ENCODE results near the gene TRAPPC1. TPM values are rescaled to one million over a fixed set of nuclear protein-coding genes. Genes with fewer than 3 reads are reported as not detected.

TRAPPC1 gene
- total RNA-seq, 1 experiment from 2014 or later, result 132 TPM

GRCh38 chr17:7897773-7898172 is 34.0 kb downstream of the TRAPPC1 start:
- no peak overlapping the region for H3K4me2 ChIP-seq (ENCODE audit: insufficient read depth, insufficient read length, low read length)
- no peak overlapping the region for H2BK15ac ChIP-seq (ENCODE audit: low read depth, low read length)
- H3K4ac ChIP-seq (ENCODE audit: low read depth, low read length), result no peak overlapping the region
- no peak overlapping the region for H3K4me3 Mint-ChIP-seq
- H4K20me1 ChIP-seq (ENCODE audit: control insufficient read depth, insufficient read depth, insufficient read length), result no peaks in the 10 kb centered on the region
- H3K4me1 ChIP-seq (ENCODE audit: insufficient read depth, low read length), result no peaks in the 10 kb centered on the region
- H3K18ac ChIP-seq (ENCODE audit: insufficient read length, low read depth, low read length), result no peak overlapping the region
- peak; percentile 27; the same call in 1 of the 3 replicates for TF ChIP-seq CTCF (conservative IDR thresholded peaks at IDR 0.05)
- peaks cover 19 to 70% (median 41%) of the 10 kb centered on the region in 3 experiments; a peak in 6 of 7 replicates for H3K36me3 Mint-ChIP-seq (ENCODE audit: insufficient read depth in 1 of 3, low read depth in 3 of 3)
- no peak overlapping the region for H3K27ac ChIP-seq (ENCODE audit: insufficient read length, low read depth, low read length)
- no peaks in the 10 kb centered on the region for H3K27me3 ChIP-seq (ENCODE audit: insufficient read depth, low read length)
- H3K56ac ChIP-seq (ENCODE audit: insufficient read length, low read depth, low read length), result no peak overlapping the region
- H3K9ac ChIP-seq (ENCODE audit: extremely low read depth, insufficient read length, low read length), result no peak overlapping the region
- no peak overlapping the region for H2AFZ ChIP-seq (ENCODE audit: low read length)
- no CpG with 5 or more reads among the region's 6 CpGs for WGBS (ENCODE audit: extremely low coverage, insufficient read length, low lambda C conversion rate)
- H4K5ac ChIP-seq (ENCODE audit: insufficient read length, low read depth, low read length), result no peak overlapping the region
- H3K79me2 ChIP-seq (ENCODE audit: insufficient read depth, low read length), result no peaks in the 10 kb centered on the region
- H4K8ac ChIP-seq (replicated peaks; ENCODE audit: insufficient read length, low read depth, low read length), result no peak overlapping the region
- H2BK5ac ChIP-seq (ENCODE audit: insufficient read length, low read length), result no peak overlapping the region
- peaks cover 0 to 4% of the 10 kb centered on the region in 2 experiments; a peak in 2 of 4 replicates for H3K4me1 Mint-ChIP-seq
- H3K14ac ChIP-seq (ENCODE audit: insufficient read depth, low read length), result no peak overlapping the region
- peak; percentile 16 for DNase-seq
- no peaks in the 10 kb centered on the region for H3K9me3 ChIP-seq (ENCODE audit: control insufficient read depth, low read depth, low read length)
- H3K27me3 Mint-ChIP-seq (ENCODE audit: low read depth), result no peaks in the 10 kb centered on the region
- H2BK20ac ChIP-seq (ENCODE audit: low read depth, low read length, poor library complexity, severe bottlenecking), result no peak overlapping the region
- no peaks in the 10 kb centered on the region for H3K79me1 ChIP-seq (ENCODE audit: insufficient read depth, low read depth, low read length, poor library complexity, severe bottlenecking)
- H3K23ac ChIP-seq (ENCODE audit: insufficient read length, low read depth, low read length), result no peak overlapping the region
- H3K27ac Mint-ChIP-seq, result no peak overlapping the region
- H3K23me2 ChIP-seq (ENCODE audit: insufficient read length, low read depth, low read length, poor library complexity, severe bottlenecking), result no peaks in the 10 kb centered on the region
- no peak overlapping the region for H2BK12ac ChIP-seq (ENCODE audit: insufficient read length, low read depth, low read length)
- H4K91ac ChIP-seq (ENCODE audit: insufficient read length, low read depth, low read length), result no peak overlapping the region
- no peak overlapping the region for H2AK5ac ChIP-seq (ENCODE audit: insufficient read length, low read length)
- no peak overlapping the region for H2BK120ac ChIP-seq (ENCODE audit: low read depth, low read length, poor library complexity, severe bottlenecking)
- no peak overlapping the region for H3T11ph ChIP-seq (ENCODE audit: low read length)
- no peaks in the 10 kb centered on the region for H3K9me3 Mint-ChIP-seq
